Stimulated activated effector memory CD8-positive, alpha-beta T cell treated with anti-CD3 and anti-CD28 coated beads, Interleukin-12 subunit alpha, Interleukin-12 subunit beta, amount 100 ng/mL, for 72 hours (primary cell): ENCODE data around the gene NBL1.
A peak's percentile ranks its signal among the peaks of the same experiment; 100 is the strongest.

Experiments
- ATAC-seq: fragments of 150-1000 bp; cut with Tn5 transposase; 2 replicates; pipeline ENCODE4 v1.10.0; 2021
- DNase-seq, 2 donors: peaks; one replicate each; pipeline ENCODE4 v3.0.0; 2021 to 2022; ENCODE audit warnings: low spot score in 2 of 2
- H3K27ac Mint-ChIP-seq: one replicate; pipeline ENCODE4 v1.8.0; 2022; ENCODE audit warnings: mild to moderate bottlenecking, mixed read lengths
- H3K36me3 Mint-ChIP-seq: one replicate; pipeline ENCODE4 v1.8.0; 2022; ENCODE audit warnings: mild to moderate bottlenecking, mixed read lengths
- H3K4me1 Mint-ChIP-seq: one replicate; pipeline ENCODE4 v1.8.0; 2022; ENCODE audit warnings: mixed read lengths
- H3K4me3 Mint-ChIP-seq: one replicate; pipeline ENCODE4 v1.8.0; 2022; ENCODE audit warnings: mild to moderate bottlenecking, mixed read lengths
- H3K9me3 Mint-ChIP-seq: one replicate; pipeline ENCODE4 v1.8.0; 2022; ENCODE audit warnings: mixed read lengths

The NBL1 gene

GRCh38 chr1:19665186-19665495 lies 21.0 kb downstream of the NBL1 start:
- H3K27ac Mint-ChIP-seq = no peak overlapping the region
- no peaks in the 10 kb centered on the region for H3K36me3 Mint-ChIP-seq
- peak overlapping the region; percentile 64 for H3K4me3 Mint-ChIP-seq
- peaks cover 12% of the 10 kb centered on the region for H3K4me1 Mint-ChIP-seq
- DNase-seq (no peak), ATAC-seq (no peak)
- no peaks in the 10 kb centered on the region for H3K9me3 Mint-ChIP-seq

GRCh38 chr1:19665496-19666465 lies 21.7 kb downstream of the NBL1 start:
- Mint-ChIP-seq H3K9me3 (no peaks in the 10 kb centered on the region), H3K4me3 (peak overlapping the region; percentile 64), H3K27ac (no peak overlapping the region), H3K4me1 (peaks cover 12% of the 10 kb centered on the region), H3K36me3 (no peaks in the 10 kb centered on the region)
- DNase-seq (no peak), ATAC-seq (no peak)

- ATAC-seq (no peak), DNase-seq (no peak)
- no peak overlapping the region for H3K27ac Mint-ChIP-seq
- H3K4me1 Mint-ChIP-seq = peaks cover 12% of the 10 kb centered on the region
- no peaks in the 10 kb centered on the region for H3K9me3 Mint-ChIP-seq
- no peaks in the 10 kb centered on the region for H3K36me3 Mint-ChIP-seq
- H3K4me3 Mint-ChIP-seq = no peak overlapping the region
Observed at GRCh38 chr1:19668888-19669287, 24.8 kb downstream of the NBL1 start.

GRCh38 chr1:19670787-19671186 lies 26.7 kb downstream of the NBL1 start:
- Mint-ChIP-seq H3K9me3 (no peaks in the 10 kb centered on the region), H3K27ac (no peak overlapping the region), H3K4me3 (no peak overlapping the region), H3K4me1 (peaks cover 5% of the 10 kb centered on the region), H3K36me3 (no peaks in the 10 kb centered on the region)
- no peak for ATAC-seq
- DNase-seq = no peak

GRCh38 chr1:19672237-19672636 lies 28.1 kb downstream of the NBL1 start:
- no peak overlapping the region for H3K27ac Mint-ChIP-seq
- no peaks in the 10 kb centered on the region for H3K4me1 Mint-ChIP-seq
- H3K4me3 Mint-ChIP-seq = no peak overlapping the region
- ATAC-seq (no peak), DNase-seq (no peak)
- H3K9me3 Mint-ChIP-seq = no peaks in the 10 kb centered on the region
- no peaks in the 10 kb centered on the region for H3K36me3 Mint-ChIP-seq

- no peaks in the 10 kb centered on the region for H3K9me3 Mint-ChIP-seq
- H3K27ac Mint-ChIP-seq = no peak overlapping the region
- no peak for ATAC-seq
- no peaks in the 10 kb centered on the region for H3K36me3 Mint-ChIP-seq
- H3K4me3 Mint-ChIP-seq = no peak overlapping the region
- H3K4me1 Mint-ChIP-seq = no peaks in the 10 kb centered on the region
- no peak for DNase-seq
Observed at GRCh38 chr1:19675797-19676196, 31.7 kb downstream of the NBL1 start.

- Mint-ChIP-seq H3K27ac (no peak overlapping the region), H3K4me3 (no peak overlapping the region), H3K9me3 (no peaks in the 10 kb centered on the region), H3K4me1 (no peaks in the 10 kb centered on the region), H3K36me3 (no peaks in the 10 kb centered on the region)
- DNase-seq (no peak), ATAC-seq (no peak)
Observed at GRCh38 chr1:19676438-19676922, 32.4 kb downstream of the NBL1 start.

- no peaks in the 10 kb centered on the region for H3K4me1 Mint-ChIP-seq
- DNase-seq (no peak), ATAC-seq (no peak)
- H3K36me3 Mint-ChIP-seq = no peaks in the 10 kb centered on the region
- H3K27ac Mint-ChIP-seq = no peak overlapping the region
- no peaks in the 10 kb centered on the region for H3K9me3 Mint-ChIP-seq
- H3K4me3 Mint-ChIP-seq = no peak overlapping the region
Observed at GRCh38 chr1:19678493-19678892, 34.4 kb downstream of the NBL1 start.

GRCh38 chr1:19678931-19679453 lies 34.9 kb downstream of the NBL1 start:
- Mint-ChIP-seq H3K36me3 (no peaks in the 10 kb centered on the region), H3K4me3 (no peak overlapping the region), H3K9me3 (no peaks in the 10 kb centered on the region), H3K27ac (no peak overlapping the region), H3K4me1 (no peaks in the 10 kb centered on the region)
- no peak for ATAC-seq
- no peak for DNase-seq

- no peak for ATAC-seq
- Mint-ChIP-seq H3K9me3 (no peaks in the 10 kb centered on the region), H3K36me3 (no peaks in the 10 kb centered on the region)
Observed at GRCh38 chr1:19679691-19680090, 35.6 kb downstream of the NBL1 start.

GRCh38 chr1:19680644-19681043 lies 36.5 kb downstream of the NBL1 start:
- Mint-ChIP-seq H3K4me1 (no peaks in the 10 kb centered on the region), H3K27ac (no peak overlapping the region), H3K9me3 (no peaks in the 10 kb centered on the region), H3K36me3 (no peaks in the 10 kb centered on the region), H3K4me3 (no peak overlapping the region)
- ATAC-seq (no peak), DNase-seq (no peak)

More at GRCh38 chr1:19679691-19680090, 35.6 kb downstream of the NBL1 start:
- no peaks in the 10 kb centered on the region for H3K4me1 Mint-ChIP-seq
- H3K4me3 Mint-ChIP-seq = no peak overlapping the region
- DNase-seq = no peak
- no peak overlapping the region for H3K27ac Mint-ChIP-seq

GRCh38 chr1:19682257-19682656 lies 38.1 kb downstream of the NBL1 start:
- DNase-seq (no peak), ATAC-seq (no peak)
- Mint-ChIP-seq H3K36me3 (no peaks in the 10 kb centered on the region), H3K4me3 (no peak overlapping the region), H3K9me3 (no peaks in the 10 kb centered on the region), H3K27ac (no peak overlapping the region), H3K4me1 (peaks cover under 1% of the 10 kb centered on the region)

- peaks cover 5% of the 10 kb centered on the region for H3K4me1 Mint-ChIP-seq
- ATAC-seq (no peak), DNase-seq (no peak)
- no peak overlapping the region for H3K4me3 Mint-ChIP-seq
- no peak overlapping the region for H3K27ac Mint-ChIP-seq
- H3K9me3 Mint-ChIP-seq = no peaks in the 10 kb centered on the region
- no peaks in the 10 kb centered on the region for H3K36me3 Mint-ChIP-seq
Observed at GRCh38 chr1:19682901-19683300, 38.8 kb downstream of the NBL1 start.

- H3K4me3 Mint-ChIP-seq = no peak overlapping the region
- H3K4me1 Mint-ChIP-seq = peaks cover 9% of the 10 kb centered on the region
- H3K9me3 Mint-ChIP-seq = no peaks in the 10 kb centered on the region
- no peak for DNase-seq
- ATAC-seq = no peak
- H3K27ac Mint-ChIP-seq = no peak overlapping the region
- H3K36me3 Mint-ChIP-seq = no peaks in the 10 kb centered on the region
Observed at GRCh38 chr1:19683351-19683750, 39.2 kb downstream of the NBL1 start.

- Mint-ChIP-seq H3K36me3 (no peaks in the 10 kb centered on the region), H3K9me3 (no peaks in the 10 kb centered on the region), H3K27ac (no peak overlapping the region), H3K4me1 (peaks cover 21% of the 10 kb centered on the region), H3K4me3 (no peak overlapping the region)
- ATAC-seq (no peak), DNase-seq (no peak)
Observed at GRCh38 chr1:19684677-19685076, 40.6 kb downstream of the NBL1 start.

GRCh38 chr1:19685994-19686393 lies 41.9 kb downstream of the NBL1 start:
- H3K27ac Mint-ChIP-seq = no peak overlapping the region
- no peak for DNase-seq
- no peak overlapping the region for H3K4me3 Mint-ChIP-seq
- peaks cover 31% of the 10 kb centered on the region for H3K4me1 Mint-ChIP-seq
- no peaks in the 10 kb centered on the region for H3K36me3 Mint-ChIP-seq
- H3K9me3 Mint-ChIP-seq = no peaks in the 10 kb centered on the region
- ATAC-seq = no peak
